Measurements from ENCODE around the gene WNK1. TPM values are rescaled to one million over a fixed set of nuclear protein-coding genes. Genes with fewer than 3 reads are reported as not detected.

WNK1 gene
- total and polyA plus RNA-seq, 2 of the 8 experiments (the other 6 are each of a cell fraction or from before 2014, with no cell fraction given): 88.2 to 157 TPM

DNA sequence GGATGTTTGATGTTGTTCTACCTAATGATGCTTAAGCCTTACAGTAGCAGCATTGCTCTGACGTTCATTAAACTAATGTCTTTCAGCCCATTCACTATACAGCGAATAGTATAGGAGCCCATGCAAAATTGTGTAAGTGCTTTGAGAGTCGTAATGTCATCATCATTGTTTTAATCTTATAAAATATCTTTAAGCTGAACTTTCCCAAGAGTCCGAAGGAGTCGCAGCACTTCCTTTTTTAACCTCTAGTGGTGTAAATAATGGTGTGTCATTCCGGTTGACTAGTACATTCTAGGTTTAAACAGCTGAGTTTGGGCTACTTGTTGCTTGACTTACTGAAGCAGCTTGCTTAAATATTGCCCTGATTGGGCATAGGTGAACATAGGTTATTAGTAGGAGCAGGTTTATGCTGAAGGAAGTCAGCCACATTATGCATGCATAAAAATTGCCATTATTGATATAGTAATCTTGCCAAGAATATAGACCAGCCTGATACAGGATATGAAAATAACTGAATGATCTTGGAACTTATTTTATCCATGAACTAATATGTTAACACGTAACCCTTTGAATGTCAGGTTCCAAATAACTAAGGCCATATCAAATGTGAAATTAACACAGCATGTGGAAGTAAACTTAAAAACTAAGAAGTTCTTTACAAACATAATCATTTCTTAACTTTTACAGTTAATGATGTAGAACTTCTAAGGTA, 2.6 kb downstream of the WNK1 start:
- no peak overlapping the region for H3K18ac ChIP-seq (ENCODE audit: extremely low read depth, low read length)
- no peak overlapping the region for H3K23ac ChIP-seq (ENCODE audit: insufficient read length)
- H3K9ac ChIP-seq (replicated peaks in 1 of 4; ENCODE audit: extremely low read depth in 1 of 4, low read depth in 3 of 4, low read length in 3 of 4): no peak overlapping the region
- H3K14ac ChIP-seq (ENCODE audit: insufficient read length): no peak overlapping the region
- H2BK5ac ChIP-seq (ENCODE audit: low read depth, low read length): no peak overlapping the region
- no peak for DNase-seq (ENCODE audit: low read depth in 1 of 2, low spot score in 2 of 2)
- H3K27ac ChIP-seq (ENCODE audit: low read depth, low read length): no peak overlapping the region
- no peak overlapping the region for H3K4ac ChIP-seq (replicated peaks; ENCODE audit: insufficient read length, low read depth, low read length)
- peaks cover 25 to 67% of the 10 kb centered on the region in 2 experiments for H3K79me2 ChIP-seq (ENCODE audit: control insufficient read depth in 1 of 2, insufficient read depth in 2 of 2, low read length in 2 of 2)
- peaks cover 20 to 28% of the 10 kb centered on the region in 2 experiments for H4K20me1 ChIP-seq (replicated peaks in 1 of 2; ENCODE audit: control insufficient read depth in 1 of 2, insufficient read depth in 2 of 2, low read length in 2 of 2)
- H3K36me3 ChIP-seq (ENCODE audit: control insufficient read depth in 2 of 4, insufficient read depth in 4 of 4, low read length in 3 of 4): no peaks in the 10 kb centered on the region
- no peaks in the 10 kb centered on the region; a peak in 1 of 4 replicates for H3K9me3 ChIP-seq (ENCODE audit: insufficient read depth in 2 of 2, low read depth in 1 of 2, low read length in 1 of 2)
- no peak overlapping the region for H2BK20ac ChIP-seq (ENCODE audit: low read length)
- CTCF ChIA-PET (ENCODE audit: partially characterized antibody): interaction anchor here (0.7 to 1.4 kb wide), 9 partner anchors 16 to 184 kb away, joined by 3 to 5 read pairs (median 3); no protein-coding TSS in a partner anchor
- H2AFZ ChIP-seq (ENCODE audit: low read length): no peak overlapping the region
- no peaks in the 10 kb centered on the region for H3K27me3 ChIP-seq (replicated peaks in 1 of 4; ENCODE audit: control insufficient read depth in 3 of 4, extremely low read depth in 1 of 4, insufficient read depth in 3 of 4, low read length in 3 of 4)
- no peak overlapping the region for H3K56ac ChIP-seq (replicated peaks; ENCODE audit: insufficient read length, low read depth, low read length)
- WGBS, 2 experiments (ENCODE audit: extremely low coverage in 1 of 2, insufficient coverage in 1 of 2, insufficient read length in 1 of 2, insufficient replicate concordance in 2 of 2, low coverage in 1 of 2, low lambda C conversion rate in 2 of 2, missing lambda C conversion rate in 1 of 2): 37% methylated on average over 7 of the region's 7 CpGs; no CpG with 5 or more reads in 1 of the 2 experiments
- POLR2A ChIA-PET (ENCODE audit: partially characterized antibody): interaction anchor here (0.6 to 1.3 kb wide), 3 partner anchors 19 to 121 kb away, joined by 3 read pairs; no protein-coding TSS in a partner anchor
- H2AK5ac ChIP-seq (ENCODE audit: low read depth, low read length): no peak overlapping the region
- no peaks in the 10 kb centered on the region for H3K79me1 ChIP-seq (ENCODE audit: low read depth, low read length)
- H3K4me1 ChIP-seq (replicated peaks in 1 of 4; ENCODE audit: control insufficient read depth in 3 of 4, insufficient read depth in 4 of 4, low read length in 3 of 4): peaks cover 3 to 11% (median 5%) of the 10 kb centered on the region in 4 experiments; a peak in 6 of 7 replicates
- no peak overlapping the region for H2BK15ac ChIP-seq (ENCODE audit: low read length)
- H3K4me2 ChIP-seq (ENCODE audit: insufficient read depth in 1 of 2, low read depth in 2 of 2, low read length in 2 of 2): peak overlapping the region; percentile 85 to 98
- no peak overlapping the region for H4K5ac ChIP-seq (ENCODE audit: insufficient read length, low read depth, low read length)
- no peak for FAIRE-seq
- no peak overlapping the region for H2BK12ac ChIP-seq (ENCODE audit: low read depth, low read length)
- no peak overlapping the region for H2BK120ac ChIP-seq (replicated peaks; ENCODE audit: low read depth, low read length)
- H3K23me2 ChIP-seq (ENCODE audit: low read depth, low read length): peaks cover 18% of the 10 kb centered on the region
- H3K4me3 ChIP-seq (ENCODE audit: extremely low read depth in 1 of 4, insufficient read depth in 2 of 4, low read depth in 3 of 4, low read length in 4 of 4): peak overlapping the region; percentile 71 to 84 (median 78); a peak in 7 of 8 replicates
- no peak overlapping the region for H4K91ac ChIP-seq (replicated peaks; ENCODE audit: insufficient read length, low read length)
- H4K8ac ChIP-seq (ENCODE audit: extremely low read depth, insufficient read depth, low read length): no peak overlapping the region
- TF ChIP-seq, protein P1, sequence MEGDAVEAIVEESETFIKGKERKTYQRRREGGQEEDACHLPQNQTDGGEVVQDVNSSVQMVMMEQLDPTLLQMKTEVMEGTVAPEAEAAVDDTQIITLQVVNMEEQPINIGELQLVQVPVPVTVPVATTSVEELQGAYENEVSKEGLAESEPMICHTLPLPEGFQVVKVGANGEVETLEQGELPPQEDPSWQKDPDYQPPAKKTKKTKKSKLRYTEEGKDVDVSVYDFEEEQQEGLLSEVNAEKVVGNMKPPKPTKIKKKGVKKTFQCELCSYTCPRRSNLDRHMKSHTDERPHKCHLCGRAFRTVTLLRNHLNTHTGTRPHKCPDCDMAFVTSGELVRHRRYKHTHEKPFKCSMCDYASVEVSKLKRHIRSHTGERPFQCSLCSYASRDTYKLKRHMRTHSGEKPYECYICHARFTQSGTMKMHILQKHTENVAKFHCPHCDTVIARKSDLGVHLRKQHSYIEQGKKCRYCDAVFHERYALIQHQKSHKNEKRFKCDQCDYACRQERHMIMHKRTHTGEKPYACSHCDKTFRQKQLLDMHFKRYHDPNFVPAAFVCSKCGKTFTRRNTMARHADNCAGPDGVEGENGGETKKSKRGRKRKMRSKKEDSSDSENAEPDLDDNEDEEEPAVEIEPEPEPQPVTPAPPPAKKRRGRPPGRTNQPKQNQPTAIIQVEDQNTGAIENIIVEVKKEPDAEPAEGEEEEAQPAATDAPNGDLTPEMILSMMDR (IDR thresholded peaks at IDR 0.05; ENCODE audit: control extremely low read depth in 1 of 3, insufficient read depth in 1 of 3, low read depth in 1 of 3, low read length in 3 of 3): peak in 1 of 3 experiments; percentile 35; a peak in 2 of 4 replicates
- TF ChIP-seq RXRA (IDR thresholded peaks at IDR 0.05; ENCODE audit: insufficient read depth, low read depth, low read length) (no peak), ASH2L (IDR thresholded peaks at IDR 0.05; ENCODE audit: low read length) (no peak), NANOG (IDR thresholded peaks at IDR 0.05; ENCODE audit: insufficient read depth, low read depth, low read length, poor library complexity, severe bottlenecking) (no peak)
- TF ChIP-seq, protein P2, sequence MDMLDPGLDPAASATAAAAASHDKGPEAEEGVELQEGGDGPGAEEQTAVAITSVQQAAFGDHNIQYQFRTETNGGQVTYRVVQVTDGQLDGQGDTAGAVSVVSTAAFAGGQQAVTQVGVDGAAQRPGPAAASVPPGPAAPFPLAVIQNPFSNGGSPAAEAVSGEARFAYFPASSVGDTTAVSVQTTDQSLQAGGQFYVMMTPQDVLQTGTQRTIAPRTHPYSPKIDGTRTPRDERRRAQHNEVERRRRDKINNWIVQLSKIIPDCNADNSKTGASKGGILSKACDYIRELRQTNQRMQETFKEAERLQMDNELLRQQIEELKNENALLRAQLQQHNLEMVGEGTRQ (IDR thresholded peaks at IDR 0.05; ENCODE audit: low read length): no peak

Measured in H1 (cell line).